ENCODE results near the gene C13orf42.
A peak's percentile ranks its signal among the peaks of the same experiment; 100 is the strongest.

C13orf42 gene

GRCh38 chr13:51065372-51066090 is 45.5 kb downstream of the C13orf42 start:
- DNase-seq (ENCODE audit: low spot score) = no peak

DNA sequence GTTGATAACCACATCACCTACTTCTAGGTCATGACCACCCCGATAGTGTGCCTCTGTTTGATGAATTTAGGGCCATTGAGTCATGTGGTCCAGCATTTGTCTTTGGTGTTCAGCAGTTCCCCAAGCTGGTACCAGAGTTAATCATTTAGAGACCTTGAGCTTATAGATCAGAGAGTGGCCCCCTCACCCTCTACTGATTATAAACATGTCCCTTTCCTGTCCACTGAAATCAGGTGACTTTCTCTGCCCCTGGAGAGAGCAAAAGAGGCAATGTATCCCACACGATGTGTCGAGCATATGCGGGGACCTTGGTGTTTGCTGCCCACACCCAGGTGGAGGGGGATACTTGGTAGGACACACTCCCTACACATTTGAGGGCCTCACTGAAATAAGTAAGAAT is 46.3 kb downstream of the C13orf42 start:
- no peak for DNase-seq (ENCODE audit: low spot score)

DNA sequence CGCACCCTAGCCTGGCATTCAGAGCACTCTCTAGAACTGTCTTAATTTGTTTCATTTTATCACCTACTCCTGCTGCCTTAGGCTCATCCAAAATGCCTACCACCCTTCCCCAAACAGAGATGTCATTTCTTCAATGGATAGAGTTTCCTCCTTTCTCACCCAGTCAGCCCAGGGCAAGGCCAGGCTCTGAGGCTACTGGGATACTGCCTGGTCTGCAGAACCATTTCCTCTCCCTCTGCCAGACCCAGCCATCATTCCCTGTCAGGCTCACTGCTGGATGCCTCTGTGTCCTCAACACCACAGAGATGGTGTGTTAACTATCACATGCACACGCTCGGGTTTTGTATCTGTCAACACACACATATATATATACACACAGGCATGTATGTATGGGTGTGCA is 47.2 kb downstream of the C13orf42 start:
- no peak for DNase-seq (ENCODE audit: low spot score)

DNA sequence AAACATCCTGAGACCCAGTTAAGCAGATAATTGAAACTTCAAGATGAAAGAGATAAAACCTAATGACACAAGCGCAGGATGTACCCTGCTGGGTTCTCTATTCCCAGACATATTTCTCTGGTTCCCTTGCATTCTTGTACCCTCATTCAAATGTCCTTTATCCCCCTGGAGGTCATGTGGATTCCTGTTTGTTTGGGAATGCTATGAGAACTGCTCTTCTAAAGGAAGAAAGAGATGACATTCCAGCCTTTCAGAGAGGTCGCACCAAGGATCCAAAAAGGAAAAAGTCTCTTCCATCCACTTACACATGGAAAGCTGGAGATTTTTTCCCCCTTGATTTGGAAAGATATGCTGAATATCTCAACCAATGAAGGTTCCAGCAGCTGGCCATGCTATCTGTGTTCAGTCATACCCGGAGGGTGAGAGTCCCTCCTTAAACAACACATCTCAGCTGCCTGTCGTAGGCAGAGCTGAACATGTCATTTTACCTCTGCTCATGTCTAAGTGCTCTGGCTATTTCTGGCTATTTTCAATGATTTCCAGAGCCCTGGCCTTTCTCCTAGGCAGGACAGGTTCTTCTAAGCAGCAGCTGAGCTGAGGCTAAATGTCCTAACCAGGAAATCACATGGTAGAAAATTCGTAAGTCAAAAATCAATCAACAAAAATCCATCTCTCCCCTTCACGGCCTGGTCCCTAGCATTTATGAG is 52.5 kb downstream of the C13orf42 start:
- no peak for DNase-seq (ENCODE audit: low spot score)

GRCh38 chr13:51057906-51058305 is 53.2 kb downstream of the C13orf42 start:
- DNase-seq (ENCODE audit: low spot score) = no peak

- no peak for DNase-seq (ENCODE audit: low spot score)
Measured at GRCh38 chr13:51057001-51057400, 54.1 kb downstream of the C13orf42 start.

- no peak for DNase-seq (ENCODE audit: low spot score)
Measured at GRCh38 chr13:51052581-51052980, 58.5 kb downstream of the C13orf42 start.

DNA sequence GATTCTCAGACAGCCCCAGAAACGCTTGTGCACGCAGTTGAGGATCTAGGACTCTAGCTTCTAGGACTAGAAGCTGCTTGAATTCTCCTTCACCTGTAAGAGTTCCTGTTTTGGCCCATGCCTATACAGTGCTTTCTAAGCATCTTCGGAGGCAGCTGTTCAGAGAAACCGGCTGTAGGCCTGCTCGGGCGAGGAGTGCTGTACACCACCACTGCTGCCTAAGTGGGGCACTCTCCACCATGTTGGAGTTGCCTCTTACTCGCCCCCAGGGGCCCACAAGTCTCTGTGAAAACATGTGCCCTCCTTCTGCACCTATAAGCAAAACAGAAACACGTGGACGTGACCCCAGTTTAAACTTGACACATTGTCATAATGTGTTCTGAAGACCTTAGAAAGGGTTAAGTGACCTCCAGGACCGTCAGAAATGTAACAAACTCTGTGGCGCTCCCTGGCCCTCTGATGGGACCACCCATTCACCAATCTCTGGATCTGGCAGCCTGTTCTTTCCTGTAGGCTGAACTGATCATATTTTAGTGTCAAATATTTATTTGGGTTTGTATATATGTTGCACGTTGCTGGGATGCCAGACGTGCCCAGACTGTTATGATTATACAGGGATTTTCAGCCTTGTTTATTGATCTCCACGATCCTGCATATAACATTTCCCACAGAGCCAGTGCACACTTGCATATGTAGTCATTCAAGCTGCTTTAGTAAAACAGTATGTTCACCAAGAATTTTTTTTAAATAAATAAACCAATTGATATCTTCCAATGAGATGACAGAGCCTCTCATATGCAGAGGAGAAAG is 60.8 kb downstream of the C13orf42 start:
- no peak for DNase-seq (ENCODE audit: low spot score)

- no peak for DNase-seq (ENCODE audit: low spot score)
Measured at GRCh38 chr13:51048616-51049015, 62.5 kb downstream of the C13orf42 start.

- DNase-seq (ENCODE audit: low spot score) = no peak
Measured at GRCh38 chr13:51048166-51048461, 63.0 kb downstream of the C13orf42 start.

DNA sequence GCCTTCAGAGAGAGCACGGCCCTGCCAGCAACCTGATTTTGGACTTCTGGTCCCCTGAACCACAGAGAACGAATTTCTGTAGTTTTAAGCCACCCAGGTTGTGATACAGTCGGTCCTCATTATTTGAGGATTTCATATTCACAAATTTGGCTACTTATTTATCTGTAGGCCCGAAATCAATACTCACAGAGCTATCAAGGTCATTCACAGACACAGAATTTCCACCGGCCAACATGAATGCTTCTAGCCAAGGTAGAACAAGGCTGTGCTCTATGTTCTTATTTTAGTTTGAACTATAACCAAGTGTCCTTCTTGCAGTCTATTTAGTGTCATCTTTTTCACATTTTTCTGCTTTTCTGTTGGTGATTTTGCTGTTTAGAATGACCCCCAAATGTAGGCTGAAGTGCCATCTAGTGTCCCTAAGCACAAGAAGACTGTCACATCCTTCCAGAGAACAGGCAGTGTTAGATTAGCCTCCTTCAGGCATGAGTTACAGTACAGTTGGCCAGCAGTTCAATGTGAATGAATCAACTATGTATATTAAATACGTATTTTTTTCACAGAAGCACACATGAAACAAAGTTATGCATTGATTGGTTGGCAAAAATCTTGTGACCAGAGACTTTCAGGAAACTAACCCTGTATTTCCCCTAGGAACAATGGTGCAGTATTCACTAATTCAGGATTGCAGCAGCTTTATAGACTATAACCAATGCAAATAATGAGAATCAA is 63.5 kb downstream of the C13orf42 start:
- DNase-seq (ENCODE audit: low spot score) = peak; percentile 25

DNA sequence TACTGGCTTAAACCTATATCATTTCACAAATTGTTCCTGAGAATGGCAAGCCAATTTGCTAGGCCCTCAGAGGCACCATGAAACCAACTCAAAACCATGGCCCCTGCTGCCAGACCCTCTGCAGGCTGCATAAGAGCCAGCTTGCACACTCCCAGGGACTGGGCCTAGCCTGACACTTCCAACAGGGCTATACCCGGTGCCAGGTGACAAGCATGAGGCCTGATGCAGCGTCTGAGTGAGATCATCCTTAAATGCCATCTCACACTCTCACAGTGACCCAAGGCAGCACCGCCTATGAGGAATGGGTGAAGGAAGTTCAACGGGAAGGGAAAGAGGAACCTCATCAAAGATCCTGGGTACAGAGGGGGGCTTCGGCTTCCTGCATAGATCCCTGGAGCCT is 65.6 kb downstream of the C13orf42 start:
- peak; percentile 48 for DNase-seq (ENCODE audit: low spot score)

GRCh38 chr13:51044023-51044665 is 66.9 kb downstream of the C13orf42 start:
- DNase-seq (ENCODE audit: low spot score) = no peak

GRCh38 chr13:51043310-51043709 is 67.8 kb downstream of the C13orf42 start:
- no peak for DNase-seq (ENCODE audit: low spot score)

GRCh38 chr13:51041710-51042109 is 69.4 kb downstream of the C13orf42 start:
- peak; percentile 41 for DNase-seq (ENCODE audit: low spot score)

DNA sequence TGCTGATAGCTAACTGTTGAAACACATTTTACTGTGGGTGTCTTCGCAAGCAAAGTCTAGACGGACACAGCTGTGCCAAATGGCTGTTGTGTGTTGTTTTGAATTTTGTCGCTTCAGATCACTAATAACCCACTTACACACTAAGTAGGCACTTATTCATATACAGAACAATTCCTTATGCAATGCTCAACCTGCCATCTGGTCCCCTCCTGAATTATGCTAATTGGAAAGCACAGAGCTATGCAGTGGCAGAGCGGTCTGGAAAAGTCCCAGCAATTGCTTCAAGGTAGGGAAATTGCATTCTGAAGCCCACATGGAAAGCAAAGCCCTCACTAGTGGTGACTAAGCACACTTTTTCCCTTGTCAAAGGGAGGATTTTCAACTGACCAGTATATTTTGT is 69.9 kb downstream of the C13orf42 start:
- peak; percentile 2 for DNase-seq (ENCODE audit: low spot score)

DNA sequence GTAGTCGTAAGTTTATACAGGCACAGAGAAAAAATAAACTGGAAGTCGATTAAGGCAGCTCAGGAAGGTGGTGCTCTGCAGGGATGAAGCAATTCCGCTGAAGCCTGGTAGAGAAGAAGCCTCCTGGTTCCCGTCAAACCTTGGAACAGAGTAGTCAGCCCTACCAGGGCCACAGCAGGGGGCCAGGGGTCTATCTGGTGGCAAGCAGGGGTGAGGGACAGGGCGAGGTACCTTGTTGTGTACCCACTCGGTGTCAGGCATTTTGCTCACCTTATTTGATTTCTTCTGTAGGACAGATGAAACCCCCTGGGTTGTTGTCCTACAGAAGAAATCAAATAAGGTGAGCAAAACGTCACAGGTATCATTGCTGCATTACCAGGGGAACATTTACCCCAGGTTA is 70.6 kb downstream of the C13orf42 start:
- peak; percentile 2 for DNase-seq (ENCODE audit: low spot score)

DNA sequence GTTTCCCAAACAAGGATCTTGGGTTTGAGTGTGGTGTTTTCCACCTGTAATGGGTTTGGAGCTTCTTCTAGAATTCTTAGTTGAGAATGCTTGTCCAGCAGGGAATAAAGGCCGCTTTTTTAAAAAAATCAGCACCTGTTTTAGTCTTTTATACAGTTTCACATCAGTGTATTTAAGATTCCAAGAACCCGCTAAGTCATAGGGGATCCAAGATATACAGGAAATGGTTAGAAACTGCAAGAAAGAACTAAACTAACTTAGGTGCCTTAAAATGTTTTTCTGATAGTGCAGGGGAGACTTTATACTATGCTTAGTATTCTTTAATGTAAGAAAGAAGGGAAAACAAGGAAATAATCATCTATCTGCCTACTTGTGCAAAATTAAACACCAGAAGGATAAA is 74.7 kb downstream of the C13orf42 start:
- DNase-seq (ENCODE audit: low spot score) = no peak

DNA sequence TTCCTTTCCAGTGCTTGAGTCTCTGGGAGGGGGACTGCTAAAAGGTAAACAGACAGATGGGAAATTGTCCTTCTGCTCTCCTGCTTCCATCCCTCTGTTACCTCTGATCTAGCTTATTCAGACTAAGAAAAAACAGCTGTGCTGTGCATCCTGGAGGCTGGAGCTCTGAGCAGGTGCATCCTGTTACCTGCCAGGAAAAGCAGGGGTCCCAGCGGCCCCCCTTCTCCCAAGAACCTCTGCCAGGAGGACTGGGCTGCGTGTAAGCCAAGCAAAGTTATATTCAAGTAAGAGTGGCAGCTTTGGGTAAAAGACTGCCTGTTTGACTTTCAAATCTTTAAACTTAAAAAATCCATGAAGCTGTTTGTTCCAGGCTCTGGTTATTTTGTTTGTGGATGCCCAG is 75.1 kb downstream of the C13orf42 start:
- no peak for DNase-seq (ENCODE audit: low spot score)

DNA sequence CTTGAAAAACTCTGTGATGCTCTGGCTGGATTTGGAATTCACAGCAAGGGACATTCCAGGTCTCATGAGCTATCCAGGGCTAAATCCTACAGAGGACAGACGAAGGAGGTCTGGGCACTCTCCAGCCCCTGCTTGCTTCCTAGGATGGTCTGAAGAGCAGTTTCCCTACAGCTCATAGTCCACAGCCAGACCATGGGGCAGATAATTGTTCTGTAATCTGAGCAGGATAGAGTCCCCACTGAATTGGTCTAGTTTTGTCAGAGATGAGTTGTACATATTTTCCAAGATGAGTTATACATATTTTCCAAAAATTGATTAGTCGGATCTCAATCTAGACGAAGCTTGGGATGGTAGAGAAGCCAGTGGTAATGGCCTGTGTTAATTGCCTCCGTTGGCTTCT is 75.6 kb downstream of the C13orf42 start:
- no peak for DNase-seq (ENCODE audit: low spot score)

DNA sequence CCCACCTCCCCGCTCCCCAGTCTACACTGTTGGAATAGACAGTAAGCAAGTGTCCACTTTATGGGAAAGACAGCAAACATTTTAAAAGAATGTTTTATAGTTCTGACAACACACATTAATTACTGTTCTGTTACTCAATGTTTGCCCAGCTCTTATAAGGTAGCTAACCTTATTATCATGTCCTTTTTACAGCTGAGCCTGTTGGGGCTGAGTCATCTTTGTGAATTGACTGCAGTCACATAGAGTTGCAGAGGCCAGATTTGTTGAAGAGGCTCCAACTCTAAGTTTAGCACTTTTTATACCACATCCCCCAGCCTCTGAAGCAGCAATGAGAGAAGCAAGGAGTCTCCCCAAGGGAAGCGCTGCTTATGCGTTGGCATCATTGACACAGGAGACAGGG is 76.2 kb downstream of the C13orf42 start:
- no peak for DNase-seq (ENCODE audit: low spot score)
